Measurements from ENCODE around the gene WDR13.
"Not testable (repeated sequence)": the region's sequence is repeated elsewhere in the genome, so short reads cannot be mapped to it uniquely, and the experiment has no call there.

WDR13 gene

GRCh38 chrX:48654746-48655145 is 57.5 kb downstream of the WDR13 start:
- not testable (repeated sequence) for DNase-seq (ENCODE audit: low read depth in 2 of 2)

All from fibroblast of skin of left biceps (primary cell).